MCF 10A (cell line): ENCODE measurements around the gene RBP3. TPM values are rescaled to one million over a fixed set of nuclear protein-coding genes. Genes with fewer than 3 reads are reported as not detected.

Experiments used
- BruUV-seq: library from RNA; stranded (reverse); fragments of 400-500 nt; replicated peaks from 2 replicates; lab custom pipeline; 2021; lab: Mats Ljungman, UMichigan
- CTCF ChIA-PET: fragments of 300-600 bp; sonication (Branson Sonifier 250); formaldehyde crosslinking; extraction: SDS; loops from one replicate; lab custom pipeline; 2021; ENCODE audit warnings: antibody characterized with exemption, inconsistent platforms; lab: Yijun Ruan, JAX
- POLR2A ChIA-PET: fragments of 300-600, 350-650 bp; sonication (Branson Sonifier 250); formaldehyde crosslinking; extraction: SDS; loops from one replicate; lab custom pipeline; 2020; ENCODE audit warnings: antibody characterized with exemption, inconsistent platforms; lab: Yijun Ruan, JAX
- DNase-seq: peaks from one replicate; pipeline ENCODE4 v3.0.0-alpha.2; 2018; ENCODE audit not compliant: unreplicated experiment
- H3K27ac Mint-ChIP-seq: one replicate; pipeline ENCODE4 v1.8.0; 2022; ENCODE audit warnings: mild to moderate bottlenecking, low read depth, mixed read lengths; ENCODE audit not compliant: unreplicated experiment
- H3K27me3 Mint-ChIP-seq: one replicate; pipeline ENCODE4 v1.8.0; 2022; ENCODE audit warnings: mixed read lengths; ENCODE audit not compliant: insufficient read depth, unreplicated experiment
- H3K36me3 Mint-ChIP-seq: one replicate; pipeline ENCODE4 v1.8.0; 2022; ENCODE audit warnings: mild to moderate bottlenecking, moderate library complexity, mixed read lengths; ENCODE audit not compliant: insufficient read depth, unreplicated experiment
- H3K4me1 Mint-ChIP-seq: one replicate; pipeline ENCODE4 v1.8.0; 2022; ENCODE audit warnings: mixed read lengths; ENCODE audit not compliant: insufficient read depth, unreplicated experiment
- H3K4me3 Mint-ChIP-seq: one replicate; pipeline ENCODE4 v1.8.0; 2022; ENCODE audit warnings: mild to moderate bottlenecking, moderate library complexity, mixed read lengths; ENCODE audit not compliant: unreplicated experiment
- H3K9me3 Mint-ChIP-seq: one replicate; pipeline ENCODE4 v1.8.0; 2022; ENCODE audit warnings: mixed read lengths; ENCODE audit not compliant: unreplicated experiment
- CTCF ChIP-seq: fragments of 200-600 bp; IDR thresholded peaks from one replicate; pipeline ENCODE4 v1.8.0; 2022; ENCODE audit warnings: antibody characterized with exemption, mild to moderate bottlenecking; ENCODE audit not compliant: unreplicated experiment
- intact Hi-C: fragments of 100-400 bp; cut with micrococcal nuclease; formaldehyde crosslinking; loops from 2 replicates; pipeline ENCODE4 v1.14.1; 2022
- total RNA-seq: library from RNA; stranded (reverse); gene quantifications from 2 replicates; pipeline ENCODE4 v1.2.3, GENCODE V29; 2022

RBP3 gene
- total RNA-seq, 1 experiment from 2014 or later = not detected

GRCh38 chr10:47353351-47353750 lies 5.2 kb downstream of the RBP3 start:
- BruUV-seq = no TSS peak
- CTCF ChIA-PET = interaction anchor here (0.5 to 2.2 kb wide), 4 partner anchors 9 to 327 kb away, joined by 3 to 11 read pairs (median 7); no protein-coding TSS in a partner anchor
- no peak overlapping the region for H3K4me3 Mint-ChIP-seq
- POLR2A ChIA-PET = interaction anchor here (0.7 kb wide), 1 partner anchor 12 kb away, joined by 4 read pairs; no protein-coding TSS in a partner anchor
- DNase-seq = no peak
- H3K27me3 Mint-ChIP-seq = no peaks in the 10 kb centered on the region
- no peaks in the 10 kb centered on the region for H3K36me3 Mint-ChIP-seq
- no peaks in the 10 kb centered on the region for H3K9me3 Mint-ChIP-seq
- intact Hi-C loops = no loop called here
- no peaks in the 10 kb centered on the region for H3K4me1 Mint-ChIP-seq
- H3K27ac Mint-ChIP-seq = no peak overlapping the region
- no peak for TF ChIP-seq CTCF

GRCh38 chr10:47354165-47354564 lies 6.0 kb downstream of the RBP3 start:
- Mint-ChIP-seq H3K36me3 (no peaks in the 10 kb centered on the region), H3K27ac (no peak overlapping the region), H3K27me3 (no peaks in the 10 kb centered on the region), H3K9me3 (no peaks in the 10 kb centered on the region), H3K4me3 (no peak overlapping the region), H3K4me1 (no peaks in the 10 kb centered on the region)
- BruUV-seq = no TSS peak
- DNase-seq = no peak
- no peak for TF ChIP-seq CTCF
- ChIA-PET CTCF (interaction anchor here (0.5 to 2.1 kb wide), 4 partner anchors 11 to 333 kb away, joined by 3 to 11 read pairs (median 5); partner anchors contain the start of gene ZNF488), POLR2A (no interaction called here)
- intact Hi-C loops = no loop called here

GRCh38 chr10:47354900-47355299 lies 6.7 kb downstream of the RBP3 start:
- no peaks in the 10 kb centered on the region for H3K36me3 Mint-ChIP-seq
- no TSS peak for BruUV-seq
- H3K27ac Mint-ChIP-seq = no peak overlapping the region
- H3K4me1 Mint-ChIP-seq = no peaks in the 10 kb centered on the region
- H3K9me3 Mint-ChIP-seq = no peaks in the 10 kb centered on the region
- no peak for DNase-seq
- CTCF ChIA-PET = interaction anchor here (1.0 to 1.1 kb wide), 2 partner anchors 11 to 29 kb away, joined by 3 to 7 read pairs; partner anchors contain the start of gene ZNF488
- TF ChIP-seq CTCF = no peak
- H3K4me3 Mint-ChIP-seq = no peak overlapping the region
- intact Hi-C loops = no loop called here
- no peaks in the 10 kb centered on the region for H3K27me3 Mint-ChIP-seq
- POLR2A ChIA-PET = interaction anchor here (1.1 kb wide), 1 partner anchor 20 kb away, joined by 4 read pairs; no protein-coding TSS in a partner anchor

- intact Hi-C loops = no loop called here
- no peak for TF ChIP-seq CTCF
- no peaks in the 10 kb centered on the region for H3K4me1 Mint-ChIP-seq
- CTCF ChIA-PET = no interaction called here
- no peak overlapping the region for H3K27ac Mint-ChIP-seq
- no peaks in the 10 kb centered on the region for H3K27me3 Mint-ChIP-seq
- no peaks in the 10 kb centered on the region for H3K9me3 Mint-ChIP-seq
- no peak for DNase-seq
- no peak overlapping the region for H3K4me3 Mint-ChIP-seq
- BruUV-seq = no TSS peak
- POLR2A ChIA-PET = no interaction called here
- no peaks in the 10 kb centered on the region for H3K36me3 Mint-ChIP-seq
Measured at GRCh38 chr10:47356708-47357107, 8.5 kb downstream of the RBP3 start.
